Measurements from ENCODE around the gene RNF166.
A peak's percentile ranks its signal among the peaks of the same experiment; 100 is the strongest.

The RNF166 gene

GRCh38 chr16:88693420-88694177, 12.6 kb downstream of the RNF166 start:
- no peak for TF ChIP-seq EZH2phosphoT487 (IDR thresholded peaks at IDR 0.05; ENCODE audit: borderline replicate concordance, low read length)
- TF ChIP-seq CTCF (IDR thresholded peaks at IDR 0.05; ENCODE audit: low read depth, low read length, poor library complexity, severe bottlenecking): no peak
- no peaks in the 10 kb centered on the region for H3K79me2 ChIP-seq (ENCODE audit: control insufficient read depth, low read length)
- H3K27me3 ChIP-seq (ENCODE audit: control insufficient read depth, low read length): peaks cover 3% of the 10 kb centered on the region
- peaks cover 19% of the 10 kb centered on the region for H3K36me3 ChIP-seq (ENCODE audit: control insufficient read depth, low read length)
- no peak overlapping the region for H3K4me3 ChIP-seq (ENCODE audit: low read length)
- H3K4me2 ChIP-seq (ENCODE audit: low read length): no peak overlapping the region
- peaks cover 8% of the 10 kb centered on the region for H3K4me1 ChIP-seq (ENCODE audit: control insufficient read depth, low read length)
- no peaks in the 10 kb centered on the region for H3F3A ChIP-seq (ENCODE audit: control insufficient read depth, insufficient read depth)
- H4K20me1 ChIP-seq (ENCODE audit: control insufficient read depth, insufficient read depth, low read depth, low read length): no peaks in the 10 kb centered on the region
- no peaks in the 10 kb centered on the region for H3K9me2 ChIP-seq (replicated peaks; ENCODE audit: control insufficient read depth, low read length)
- no peak overlapping the region for H3K27ac ChIP-seq (ENCODE audit: low read depth, low read length)
- no peaks in the 10 kb centered on the region for H3K9me3 ChIP-seq (ENCODE audit: control insufficient read depth, insufficient read depth, low read length)

DNA sequence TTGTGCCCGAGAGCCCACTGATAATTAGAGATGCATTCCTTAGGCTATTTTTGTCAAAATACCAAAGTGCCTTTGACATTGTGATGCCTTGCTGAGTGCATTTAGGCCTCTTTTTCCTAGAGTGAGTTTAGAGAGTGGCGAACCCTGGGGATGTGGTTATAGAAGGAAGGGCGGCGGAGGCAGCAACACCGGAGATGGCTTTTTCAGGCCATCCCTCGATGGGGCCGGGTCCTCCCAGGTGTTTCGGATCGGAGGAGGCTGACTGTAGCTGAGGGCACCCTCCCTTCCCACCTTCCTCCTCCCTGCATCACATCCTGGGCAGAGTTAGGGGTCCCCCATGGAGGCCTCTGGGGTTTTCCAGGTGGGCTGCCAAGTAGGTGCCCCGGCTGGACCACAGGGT, 13.3 kb downstream of the RNF166 start:
- no peaks in the 10 kb centered on the region for H3K9me3 ChIP-seq (ENCODE audit: control insufficient read depth, insufficient read depth, low read length)
- H3K4me1 ChIP-seq (ENCODE audit: control insufficient read depth, low read length): peaks cover 8% of the 10 kb centered on the region
- H3K36me3 ChIP-seq (ENCODE audit: control insufficient read depth, low read length): peaks cover 12% of the 10 kb centered on the region
- no peak overlapping the region for H3K4me3 ChIP-seq (ENCODE audit: low read length)
- no peaks in the 10 kb centered on the region for H3F3A ChIP-seq (ENCODE audit: control insufficient read depth, insufficient read depth)
- no peak overlapping the region for H3K27ac ChIP-seq (ENCODE audit: low read depth, low read length)
- no peaks in the 10 kb centered on the region for H4K20me1 ChIP-seq (ENCODE audit: control insufficient read depth, insufficient read depth, low read depth, low read length)
- no peak for TF ChIP-seq EZH2phosphoT487 (IDR thresholded peaks at IDR 0.05; ENCODE audit: borderline replicate concordance, low read length)
- no peak for TF ChIP-seq CTCF (IDR thresholded peaks at IDR 0.05; ENCODE audit: low read depth, low read length, poor library complexity, severe bottlenecking)
- H3K4me2 ChIP-seq (ENCODE audit: low read length): no peak overlapping the region
- H3K9me2 ChIP-seq (replicated peaks; ENCODE audit: control insufficient read depth, low read length): no peaks in the 10 kb centered on the region
- peaks cover 8% of the 10 kb centered on the region for H3K27me3 ChIP-seq (ENCODE audit: control insufficient read depth, low read length)
- no peaks in the 10 kb centered on the region for H3K79me2 ChIP-seq (ENCODE audit: control insufficient read depth, low read length)

DNA sequence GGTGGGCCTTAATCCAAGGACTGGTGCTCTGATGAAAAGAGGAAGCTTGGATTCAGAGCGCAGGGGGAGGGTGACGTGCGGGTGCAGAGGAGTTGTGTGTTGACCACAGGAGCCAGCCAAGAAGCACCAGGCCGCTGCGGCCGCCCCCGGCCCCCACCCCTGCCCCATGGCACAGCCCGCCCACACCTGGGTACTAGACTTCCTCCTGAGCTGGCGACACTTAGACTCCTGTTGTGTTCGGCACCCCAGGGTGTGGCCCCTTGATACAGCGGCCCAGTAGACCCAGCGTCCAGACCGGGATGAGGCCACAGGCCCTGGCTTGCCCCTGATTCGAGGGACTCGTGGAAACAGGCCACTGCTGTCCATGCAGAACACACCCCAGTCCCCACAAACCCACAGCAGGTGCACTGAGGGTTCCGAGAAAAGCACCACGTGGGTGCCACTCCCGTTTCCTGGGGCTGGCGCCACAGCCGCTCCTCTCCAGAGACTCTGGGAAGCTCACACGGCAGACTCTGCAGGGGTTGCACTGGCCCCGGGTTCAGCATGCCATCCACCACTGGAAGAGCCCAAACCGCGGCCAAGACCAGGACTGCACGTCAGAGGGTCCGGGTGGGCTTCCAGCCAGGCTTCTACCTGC, 14.2 kb downstream of the RNF166 start:
- peaks cover 9% of the 10 kb centered on the region for H3K4me1 ChIP-seq (ENCODE audit: control insufficient read depth, low read length)
- no peaks in the 10 kb centered on the region for H3F3A ChIP-seq (ENCODE audit: control insufficient read depth, insufficient read depth)
- H4K20me1 ChIP-seq (ENCODE audit: control insufficient read depth, insufficient read depth, low read depth, low read length): no peaks in the 10 kb centered on the region
- H3K9me3 ChIP-seq (ENCODE audit: control insufficient read depth, insufficient read depth, low read length): no peaks in the 10 kb centered on the region
- no peak overlapping the region for H3K27ac ChIP-seq (ENCODE audit: low read depth, low read length)
- 0 out of 2 replicates have a peak overlapping the region, but pooled peaks have one; percentile 16 for H3K4me2 ChIP-seq (ENCODE audit: low read length)
- no peaks in the 10 kb centered on the region for H3K79me2 ChIP-seq (ENCODE audit: control insufficient read depth, low read length)
- no peak for TF ChIP-seq EZH2phosphoT487 (IDR thresholded peaks at IDR 0.05; ENCODE audit: borderline replicate concordance, low read length)
- no peak for TF ChIP-seq CTCF (IDR thresholded peaks at IDR 0.05; ENCODE audit: low read depth, low read length, poor library complexity, severe bottlenecking)
- no peaks in the 10 kb centered on the region for H3K9me2 ChIP-seq (replicated peaks; ENCODE audit: control insufficient read depth, low read length)
- H3K27me3 ChIP-seq (ENCODE audit: control insufficient read depth, low read length): peaks cover 8% of the 10 kb centered on the region
- peaks cover 4% of the 10 kb centered on the region; the same call in 1 of the 2 replicates for H3K36me3 ChIP-seq (ENCODE audit: control insufficient read depth, low read length)
- H3K4me3 ChIP-seq (ENCODE audit: low read length): no peak overlapping the region

Measured in DOHH2 (cell line).